MV-4-11 (cell line): Measurements from ENCODE around the gene ACP1.

Source experiments
- DNase-seq: peaks from one replicate; lab custom pipeline; 2025; lab: John Stamatoyannopoulos, UW

The ACP1 gene

GRCh38 chr2:255195-255594 lies 9.6 kb upstream of the ACP1 start:
- no peak for DNase-seq

GRCh38 chr2:256094-256493 lies 8.7 kb upstream of the ACP1 start:
- DNase-seq = no peak

GRCh38 chr2:257429-257828 lies 7.3 kb upstream of the ACP1 start:
- DNase-seq = peak; percentile 62

GRCh38 chr2:257842-258241 lies 6.9 kb upstream of the ACP1 start:
- DNase-seq = no peak

GRCh38 chr2:258933-259332 lies 5.8 kb upstream of the ACP1 start:
- DNase-seq = no peak

- no peak for DNase-seq
Observed at GRCh38 chr2:259789-260331, 4.9 kb upstream of the ACP1 start.

- DNase-seq = no peak
Observed at GRCh38 chr2:260507-261161, 4.1 kb upstream of the ACP1 start.

GRCh38 chr2:262117-262516 lies 2.6 kb upstream of the ACP1 start:
- no peak for DNase-seq

- DNase-seq = no peak
Observed at GRCh38 chr2:263022-263738, 1.6 kb upstream of the ACP1 start.

- DNase-seq = no peak
Observed at GRCh38 chr2:263774-264492, 814 bp upstream of the ACP1 start, which contains the start of gene SH3YL1. Gene SH3YL1, minus strand, starts transcription at chr2:264032. Its CDS starts 48 bp downstream, at chr2:263984.

- DNase-seq = no peak
Observed at GRCh38 chr2:268323-268722, 3.6 kb downstream of the ACP1 start.

GRCh38 chr2:269356-270030 lies 4.7 kb downstream of the ACP1 start:
- peak; percentile 49 for DNase-seq

GRCh38 chr2:270861-271260 lies 6.1 kb downstream of the ACP1 start:
- DNase-seq = no peak

- DNase-seq = no peak
Observed at GRCh38 chr2:271917-272316, 7.2 kb downstream of the ACP1 start.

- DNase-seq = no peak
Observed at GRCh38 chr2:273333-273732, 8.6 kb downstream of the ACP1 start.

- DNase-seq = peak; percentile 15
Observed at GRCh38 chr2:274503-274902, 9.8 kb downstream of the ACP1 start.

- peak; percentile 89 for DNase-seq
Observed at GRCh38 chr2:275466-275865, 10.7 kb downstream of the ACP1 start.

- no peak for DNase-seq
Observed at GRCh38 chr2:278312-278926, 13.7 kb downstream of the ACP1 start.

- no peak for DNase-seq
Observed at GRCh38 chr2:278927-279320, 14.2 kb downstream of the ACP1 start.

GRCh38 chr2:279366-279765 lies 14.6 kb downstream of the ACP1 start:
- DNase-seq = no peak

GRCh38 chr2:279956-280649 lies 15.4 kb downstream of the ACP1 start:
- DNase-seq = no peak
